Stomach (tissue), 19 donors: ENCODE results near the gene CRACR2A. TPM values are rescaled to one million over a fixed set of nuclear protein-coding genes. Genes with fewer than 3 reads are reported as not detected.

ENCODE experiments used
- DNase-seq, 2 donors: peaks; one replicate each; pipeline versions ENCODE4 v3.0.0 to v3.0.0-alpha.2; 2013 to 2019
- H3K27ac ChIP-seq, 5 donors: fragments of 200-600 bp in 4 of 5; sonication (generic) in 4 of 5; one replicate each; pipeline ENCODE4 v1.5.1; 2013 to 2019; ENCODE audit warnings: mild to moderate bottlenecking in 1 of 5, moderate library complexity in 1 of 5
- H3K27me3 ChIP-seq, 3 donors: fragments of 200-600 bp; sonication (generic); one replicate each; pipeline ENCODE4 v1.5.1; 2017 to 2019; ENCODE audit warnings: mixed run types in 1 of 3
- H3K36me3 ChIP-seq, 4 donors: fragments of 200-600 bp; sonication (generic); 1 replicate in 3 of 4; 2 replicates in 1 of 4; pipeline ENCODE4 v1.5.1; 2016 to 2019
- H3K4me1 ChIP-seq, 4 donors: fragments of 200-600 bp; sonication (generic); one replicate each; pipeline ENCODE4 v1.5.1; 2016 to 2019
- H3K4me3 ChIP-seq, 4 donors: fragments of 200-600 bp; sonication (generic) in 3 of 4; one replicate each; pipeline ENCODE4 v1.5.1; 2016 to 2019; ENCODE audit warnings: mild to moderate bottlenecking in 1 of 4
- H3K9me3 ChIP-seq, 4 donors: fragments of 200-600 bp; sonication (generic); one replicate each; pipeline ENCODE4 v1.5.1; 2016 to 2019
- CTCF ChIP-seq, 7 experiments: fragments of 450-650 bp in 4 of 7; fragments of 200-600 bp in 3 of 7; sonication (generic) in 3 of 7; IDR thresholded peaks; one replicate each; pipeline ENCODE4 v1.5.1; 2016 to 2019; ENCODE audit warnings: antibody characterized with exemption in 7 of 7, control low read depth in 2 of 7, mild to moderate bottlenecking in 1 of 7
- EP300 ChIP-seq: sonication (generic); formaldehyde crosslinking; IDR thresholded peaks from one replicate; pipeline ENCODE4 v1.6.1; 2017; ENCODE audit warnings: antibody characterized with exemption
- POLR2A ChIP-seq, 4 donors: fragments of 450-650 bp; IDR thresholded peaks; one replicate each; pipeline ENCODE4 v1.6.1; 2016; ENCODE audit warnings: antibody characterized with exemption in 4 of 4, control low read depth in 2 of 4, mild to moderate bottlenecking in 1 of 4, moderate library complexity in 1 of 4
- POLR2AphosphoS5 ChIP-seq, 3 donors: sonication (generic); formaldehyde crosslinking; IDR thresholded peaks; one replicate each; pipeline ENCODE4 v1.6.1; 2016; ENCODE audit warnings: antibody characterized with exemption in 3 of 3
- WGBS, 5 donors: extraction: QIAGEN DNeasy Blood & Tissue Kit in 3 of 5; methylation state at CpG; one replicate each; pipeline versions ENCODE4 v1.1.5 to v1.1.7; 2013 to 2018; 5-methylcytosine and 5-hydroxymethylcytosine counted together
- intact Hi-C: fragments of 100-400 bp; cut with DNase I; formaldehyde crosslinking; loops from one replicate; pipeline ENCODE4 v1.15.1; 2023; ENCODE audit warnings: low total_unique reads
- long read RNA-seq, 10 donors: transcript quantifications; one replicate each; lab custom pipeline, GENCODE V29; 2026
- polyA plus RNA-seq, 3 donors: library from polyadenylated mRNA; stranded (reverse); fragments of 200-250 nt; gene quantifications; one replicate each; pipeline ENCODE4 v1.2.3, GENCODE V29; 2013
- total RNA-seq, 5 donors: library from RNA; depleted of rRNA; stranded (reverse); fragments of >200 nt; gene quantifications; one replicate each; pipeline versions ENCODE4 v1.1.0 to v1.2.3, GENCODE V29; 2014 to 2016
- donor health status: healthy with polysubstance abuse.
- donor health status: Bipolar disorder and iron deficiency.
- donor health status: healthy.

The CRACR2A gene
- total RNA-seq (10 to 100 TPM in 1 of 5 donors, 1 to 10 TPM in 4; 1.8 to 66.6 (median 5.7) TPM), polyA plus RNA-seq (1 to 10 TPM in 1 of 3 donors, under 1 TPM in 2; 0.15 to 1.4 (median 0.75) TPM)
- long read RNA-seq, donor 1, result 0 reads
- long read RNA-seq, donor 2, result 0 reads
- long read RNA-seq, donor 3, result 0 reads
- long read RNA-seq, donor 4, result 0 reads
- long read RNA-seq, donor 5, result 0 reads
- long read RNA-seq, donor 6, result 0 reads
- long read RNA-seq, donor 7, result 0 reads
- long read RNA-seq, donor 8, result 0 reads
- long read RNA-seq, donor 9, result 0 reads
- long read RNA-seq, donor 10, result 0 reads

GRCh38 chr12:3752741-3753486 is at the start of gene CRACR2A:
CRACR2A (minus strand) TSS chr12:3753109; CDS start chr12:3696999, 56,110 bp downstream.
- TF ChIP-seq POLR2A (IDR thresholded peaks at IDR 0.05) (no peak), POLR2AphosphoS5 (IDR thresholded peaks at IDR 0.05) (peak in 2 of 3 donors; percentile 23 to 29), CTCF (IDR thresholded peaks at IDR 0.05) (peak in 4 of 7 experiments; percentile 29 to 79 (median 66))
- H3K27me3 ChIP-seq, result peaks cover 0 to 19% (median 0%) of the 10 kb centered on the region in 3 donors
- DNase-seq, result peak; percentile 68 to 92
- 4 to 32% (median 7%) methylated on average over 12 to 62 of the region's 62 CpGs for WGBS, 5 donors
- peaks cover 5 to 46% (median 41%) of the 10 kb centered on the region in 4 donors for H3K4me1 ChIP-seq
- intact Hi-C loops, result no loop called here
- peak within 1 kb of the TSS; percentile 48 to 57 (median 53) for H3K4me3 ChIP-seq
- no peaks in the 10 kb centered on the region for H3K9me3 ChIP-seq
- no peaks in the 10 kb centered on the region for H3K36me3 ChIP-seq
- H3K27ac ChIP-seq, result peak within 1 kb of the TSS; percentile 73 to 81 (median 80)

- Histone ChIP-seq H3K4me3 (no peak overlapping the region), H3K36me3 (peaks cover 0 to 7% (median 2%) of the 10 kb centered on the region in 4 donors), H3K4me1 (peaks cover 0 to 3% (median 0%) of the 10 kb centered on the region in 4 donors), H3K27ac (no peak overlapping the region), H3K9me3 (no peaks in the 10 kb centered on the region), H3K27me3 (no peaks in the 10 kb centered on the region)
- 74 to 91% (median 81%) methylated on average over 3 of the region's 3 CpGs for WGBS, 5 donors
- TF ChIP-seq EP300, result no peak
- TF ChIP-seq CTCF (IDR thresholded peaks at IDR 0.05), result no peak
- DNase-seq, result no peak
- intact Hi-C loops, result no loop called here
Observed at GRCh38 chr12:3797531-3798048, 44.7 kb upstream of the CRACR2A start.

- 24 to 49% (median 31%) methylated on average over 5 of the region's 5 CpGs for WGBS, 5 donors
- Histone ChIP-seq H3K27me3 (no peaks in the 10 kb centered on the region), H3K4me1 (peaks cover 0 to 3% (median 0%) of the 10 kb centered on the region in 4 donors), H3K9me3 (no peaks in the 10 kb centered on the region), H3K36me3 (peaks cover 0 to 7% (median 2%) of the 10 kb centered on the region in 4 donors), H3K4me3 (no peak overlapping the region), H3K27ac (no peak overlapping the region)
- TF ChIP-seq POLR2A (IDR thresholded peaks at IDR 0.05), result no peak
- no peak for TF ChIP-seq EP300
- TF ChIP-seq CTCF (IDR thresholded peaks at IDR 0.05), result no peak
- TF ChIP-seq POLR2AphosphoS5 (IDR thresholded peaks at IDR 0.05), result no peak
- intact Hi-C loops, result no loop called here
- DNase-seq, result peak in 1 of 2 donors; percentile 23
Observed at GRCh38 chr12:3795492-3796133, 42.7 kb upstream of the CRACR2A start.

GRCh38 chr12:3795066-3795465 is 42.2 kb upstream of the CRACR2A start:
- intact Hi-C loops, result no loop called here
- TF ChIP-seq EP300, result no peak
- no peak for TF ChIP-seq POLR2AphosphoS5 (IDR thresholded peaks at IDR 0.05)
- no peak for TF ChIP-seq POLR2A (IDR thresholded peaks at IDR 0.05)
- no peak for TF ChIP-seq CTCF (IDR thresholded peaks at IDR 0.05)
- Histone ChIP-seq H3K4me1 (peaks cover 0 to 3% (median 0%) of the 10 kb centered on the region in 4 donors), H3K4me3 (no peak overlapping the region), H3K36me3 (peaks cover 0 to 7% (median 2%) of the 10 kb centered on the region in 4 donors), H3K27me3 (no peaks in the 10 kb centered on the region), H3K27ac (no peak overlapping the region), H3K9me3 (no peaks in the 10 kb centered on the region)
- WGBS, 5 donors, result 17 to 41% (median 23%) methylated on average over 2 of the region's 2 CpGs
- no peak for DNase-seq
